ENCODE data around the gene IMPG2. TPM values are rescaled to one million over a fixed set of nuclear protein-coding genes. Genes with fewer than 3 reads are reported as not detected.

IMPG2 gene
- total RNA-seq, 6 donors from 2014 or later = 0.11 to 1.0 (median 0.20) TPM; not detected in 1

- Histone ChIP-seq H3K4me3 (no peak overlapping the region), H3K36me3 (no peaks in the 10 kb centered on the region), H3K9me3 (no peaks in the 10 kb centered on the region), H3K27me3 (no peaks in the 10 kb centered on the region), H3K27ac (no peak overlapping the region), H3K4me1 (no peaks in the 10 kb centered on the region)
- TF ChIP-seq POLR2AphosphoS5 (IDR thresholded peaks at IDR 0.05) = no peak
- TF ChIP-seq POLR2A (IDR thresholded peaks at IDR 0.05) = no peak
- TF ChIP-seq, protein P1, sequence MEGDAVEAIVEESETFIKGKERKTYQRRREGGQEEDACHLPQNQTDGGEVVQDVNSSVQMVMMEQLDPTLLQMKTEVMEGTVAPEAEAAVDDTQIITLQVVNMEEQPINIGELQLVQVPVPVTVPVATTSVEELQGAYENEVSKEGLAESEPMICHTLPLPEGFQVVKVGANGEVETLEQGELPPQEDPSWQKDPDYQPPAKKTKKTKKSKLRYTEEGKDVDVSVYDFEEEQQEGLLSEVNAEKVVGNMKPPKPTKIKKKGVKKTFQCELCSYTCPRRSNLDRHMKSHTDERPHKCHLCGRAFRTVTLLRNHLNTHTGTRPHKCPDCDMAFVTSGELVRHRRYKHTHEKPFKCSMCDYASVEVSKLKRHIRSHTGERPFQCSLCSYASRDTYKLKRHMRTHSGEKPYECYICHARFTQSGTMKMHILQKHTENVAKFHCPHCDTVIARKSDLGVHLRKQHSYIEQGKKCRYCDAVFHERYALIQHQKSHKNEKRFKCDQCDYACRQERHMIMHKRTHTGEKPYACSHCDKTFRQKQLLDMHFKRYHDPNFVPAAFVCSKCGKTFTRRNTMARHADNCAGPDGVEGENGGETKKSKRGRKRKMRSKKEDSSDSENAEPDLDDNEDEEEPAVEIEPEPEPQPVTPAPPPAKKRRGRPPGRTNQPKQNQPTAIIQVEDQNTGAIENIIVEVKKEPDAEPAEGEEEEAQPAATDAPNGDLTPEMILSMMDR (IDR thresholded peaks at IDR 0.05) = no peak
- TF ChIP-seq EP300 (IDR thresholded peaks at IDR 0.05) = no peak
- ATAC-seq (ENCODE audit: low FRiP score in 2 of 2) (no peak), DNase-seq (no peak)
Measured at GRCh38 chr3:101279162-101279561, 41.2 kb downstream of the IMPG2 start.

- Histone ChIP-seq H3K27ac (no peak overlapping the region), H3K9me3 (no peaks in the 10 kb centered on the region), H3K27me3 (no peaks in the 10 kb centered on the region), H3K36me3 (no peaks in the 10 kb centered on the region), H3K4me1 (no peaks in the 10 kb centered on the region), H3K4me3 (no peak overlapping the region)
- no peak for DNase-seq
- no peak for ATAC-seq (ENCODE audit: low FRiP score in 2 of 2)
- TF ChIP-seq EP300 (IDR thresholded peaks at IDR 0.05) = no peak
- no peak for TF ChIP-seq POLR2A (IDR thresholded peaks at IDR 0.05)
- TF ChIP-seq POLR2AphosphoS5 (IDR thresholded peaks at IDR 0.05) = no peak
- TF ChIP-seq, protein P1 (IDR thresholded peaks at IDR 0.05) = no peak
Measured at GRCh38 chr3:101278727-101279126, 41.6 kb downstream of the IMPG2 start.

- WGBS, 2 donors = 89 to 98% methylated on average over 2 of the region's 2 CpGs
- H3K4me3 ChIP-seq = no peak overlapping the region
- H3K4me1 ChIP-seq = no peaks in the 10 kb centered on the region
- H3K9me3 ChIP-seq = no peaks in the 10 kb centered on the region
- no peaks in the 10 kb centered on the region for H3K27me3 ChIP-seq
- no peak overlapping the region for H3K27ac ChIP-seq
- ATAC-seq (ENCODE audit: low FRiP score in 2 of 2) (no peak), DNase-seq (no peak)
- TF ChIP-seq, protein P1 (IDR thresholded peaks at IDR 0.05) = no peak
- TF ChIP-seq POLR2AphosphoS5 (IDR thresholded peaks at IDR 0.05) = no peak
- no peak for TF ChIP-seq POLR2A (IDR thresholded peaks at IDR 0.05)
- TF ChIP-seq EP300 (IDR thresholded peaks at IDR 0.05) = no peak
- no peaks in the 10 kb centered on the region for H3K36me3 ChIP-seq
Measured at GRCh38 chr3:101273608-101274007, 46.8 kb downstream of the IMPG2 start.

GRCh38 chr3:101273156-101273555, 47.2 kb downstream of the IMPG2 start:
- H3K36me3 ChIP-seq = no peaks in the 10 kb centered on the region
- no peaks in the 10 kb centered on the region for H3K4me1 ChIP-seq
- ATAC-seq (ENCODE audit: low FRiP score in 2 of 2) (no peak), DNase-seq (no peak)
- H3K4me3 ChIP-seq = no peak overlapping the region
- no peaks in the 10 kb centered on the region for H3K27me3 ChIP-seq
- no peaks in the 10 kb centered on the region for H3K9me3 ChIP-seq
- no peak overlapping the region for H3K27ac ChIP-seq
- no peak for TF ChIP-seq POLR2A (IDR thresholded peaks at IDR 0.05)
- no peak for TF ChIP-seq EP300 (IDR thresholded peaks at IDR 0.05)
- TF ChIP-seq, protein P1 (IDR thresholded peaks at IDR 0.05) = no peak
- no peak for TF ChIP-seq POLR2AphosphoS5 (IDR thresholded peaks at IDR 0.05)

DNA sequence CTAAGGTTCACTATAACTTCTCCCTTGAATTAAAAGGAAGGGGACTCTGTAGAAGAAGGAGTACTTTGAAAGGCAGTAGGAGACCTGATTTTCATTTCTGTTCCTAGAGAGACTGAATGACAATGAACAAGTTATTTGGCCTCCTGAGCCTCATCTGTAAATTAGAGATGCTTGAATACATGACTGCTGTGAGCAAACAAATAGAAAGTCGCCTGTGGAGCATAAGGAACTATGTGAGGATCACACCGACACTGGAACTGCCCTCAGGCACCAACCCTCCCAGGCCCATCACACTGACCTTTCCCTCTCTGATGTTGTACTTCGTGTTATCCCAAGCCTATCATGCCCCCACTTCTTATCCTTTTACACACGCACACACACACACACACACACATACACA, 48.6 kb downstream of the IMPG2 start:
- TF ChIP-seq EP300 (IDR thresholded peaks at IDR 0.05) = no peak
- no peak for TF ChIP-seq POLR2AphosphoS5 (IDR thresholded peaks at IDR 0.05)
- TF ChIP-seq, protein P1 (IDR thresholded peaks at IDR 0.05) = no peak
- no peak for TF ChIP-seq POLR2A (IDR thresholded peaks at IDR 0.05)
- H3K36me3 ChIP-seq = no peaks in the 10 kb centered on the region
- no peaks in the 10 kb centered on the region for H3K4me1 ChIP-seq
- no peak overlapping the region for H3K27ac ChIP-seq
- no peak overlapping the region for H3K4me3 ChIP-seq
- ATAC-seq (ENCODE audit: low FRiP score in 2 of 2) (no peak), DNase-seq (no peak)
- H3K9me3 ChIP-seq = no peaks in the 10 kb centered on the region
- WGBS, 2 donors = 78 to 85% methylated on average over 4 of the region's 4 CpGs
- H3K27me3 ChIP-seq = no peaks in the 10 kb centered on the region

All from upper lobe of left lung (tissue), 6 donors.